ENCODE results near the gene IP6K2.

DNA sequence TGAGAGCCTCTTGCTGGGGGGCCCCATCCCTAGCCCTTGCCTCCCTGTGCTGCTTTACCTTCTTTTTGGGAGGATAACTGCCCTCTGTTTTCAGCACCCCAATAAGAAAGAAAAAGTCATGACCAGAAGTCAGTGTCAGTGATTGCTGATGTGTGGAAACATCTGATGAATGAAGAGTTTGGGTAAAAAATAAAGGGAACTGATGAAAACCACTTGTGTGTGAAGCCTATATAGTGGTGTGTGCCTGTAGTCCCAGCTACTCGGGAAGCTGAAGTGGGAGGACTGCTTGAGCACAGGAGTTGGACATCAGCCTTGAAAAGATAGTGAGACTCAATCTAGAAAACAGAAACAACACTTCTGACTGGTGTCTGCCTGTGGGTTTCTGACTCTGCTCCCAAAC, 44.5 kb downstream of the IP6K2 start:
- TF ChIP-seq POLR2A (IDR thresholded peaks at IDR 0.05; ENCODE audit: low read length) (no peak), GATA1 (IDR thresholded peaks at IDR 0.05; ENCODE audit: low read depth, low read length) (no peak)

Measured in erythroblast (primary cell).